Fibroblast of lung (primary cell): ENCODE data around the gene SNX15.

Experiments used
- EZH2 ChIP-seq: IDR thresholded peaks from 2 replicates; pipeline ENCODE4 v1.5.1; 2012; ENCODE audit warnings: low read length, control low read depth, mild to moderate bottlenecking; ENCODE audit errors: missing control alignments
- TF ChIP-seq, protein P1 (sequence below), 2 donors: IDR thresholded peaks in 1 of 2; conservative IDR thresholded peaks in 1 of 2; 1 replicate in 1 of 2; 2 replicates in 1 of 2; pipeline ENCODE4 v1.5.1; 2011 to 2012; ENCODE audit warnings: low read length in 2 of 2, control low read depth in 1 of 2, inconsistent platforms in 1 of 2, low read depth in 1 of 2, mild to moderate bottlenecking in 1 of 2

GRCh38 chr11:65087827-65088226, 60.6 kb downstream of the SNX15 start:
- no peak for TF ChIP-seq EZH2
- TF ChIP-seq, protein P1, sequence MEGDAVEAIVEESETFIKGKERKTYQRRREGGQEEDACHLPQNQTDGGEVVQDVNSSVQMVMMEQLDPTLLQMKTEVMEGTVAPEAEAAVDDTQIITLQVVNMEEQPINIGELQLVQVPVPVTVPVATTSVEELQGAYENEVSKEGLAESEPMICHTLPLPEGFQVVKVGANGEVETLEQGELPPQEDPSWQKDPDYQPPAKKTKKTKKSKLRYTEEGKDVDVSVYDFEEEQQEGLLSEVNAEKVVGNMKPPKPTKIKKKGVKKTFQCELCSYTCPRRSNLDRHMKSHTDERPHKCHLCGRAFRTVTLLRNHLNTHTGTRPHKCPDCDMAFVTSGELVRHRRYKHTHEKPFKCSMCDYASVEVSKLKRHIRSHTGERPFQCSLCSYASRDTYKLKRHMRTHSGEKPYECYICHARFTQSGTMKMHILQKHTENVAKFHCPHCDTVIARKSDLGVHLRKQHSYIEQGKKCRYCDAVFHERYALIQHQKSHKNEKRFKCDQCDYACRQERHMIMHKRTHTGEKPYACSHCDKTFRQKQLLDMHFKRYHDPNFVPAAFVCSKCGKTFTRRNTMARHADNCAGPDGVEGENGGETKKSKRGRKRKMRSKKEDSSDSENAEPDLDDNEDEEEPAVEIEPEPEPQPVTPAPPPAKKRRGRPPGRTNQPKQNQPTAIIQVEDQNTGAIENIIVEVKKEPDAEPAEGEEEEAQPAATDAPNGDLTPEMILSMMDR (conservative IDR thresholded peaks at IDR 0.05 in 1 of 2, IDR thresholded peaks at IDR 0.05 in 1 of 2; ENCODE audit: low read depth in 1 of 2, low read length in 2 of 2): no peak
